NCI-H146 treated with DMSO at 0.1 percent for 48 hours (cell line): Measurements from ENCODE around the gene HSD11B1.
"Not testable (repeated sequence)": the region's sequence is repeated elsewhere in the genome, so short reads cannot be mapped to it uniquely, and the experiment has no call there.

Experiments
- DNase-seq: peaks from one replicate; lab custom pipeline; 2025; ENCODE audit not compliant: unreplicated experiment; lab: John Stamatoyannopoulos, UW

HSD11B1 gene

DNA sequence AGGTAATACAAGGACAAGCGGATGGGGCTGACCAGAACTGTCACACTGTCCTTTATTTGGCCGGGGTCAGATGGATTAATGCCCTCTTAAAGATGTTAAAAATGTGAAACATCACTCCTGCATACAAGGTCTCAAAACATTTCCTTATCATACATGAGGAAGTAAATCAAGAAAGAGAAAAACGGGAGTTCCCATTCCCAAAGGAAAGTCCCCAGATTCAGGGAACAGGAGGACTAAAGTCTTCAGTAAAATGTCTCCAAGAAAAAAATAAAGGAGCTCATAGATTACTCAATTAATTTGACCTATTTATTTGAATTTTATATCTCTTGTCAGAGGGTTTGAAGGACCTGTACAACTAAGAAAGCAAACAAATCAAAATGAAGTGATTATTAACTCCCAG is 13.4 kb upstream of the HSD11B1 start:
- no peak for DNase-seq

DNA sequence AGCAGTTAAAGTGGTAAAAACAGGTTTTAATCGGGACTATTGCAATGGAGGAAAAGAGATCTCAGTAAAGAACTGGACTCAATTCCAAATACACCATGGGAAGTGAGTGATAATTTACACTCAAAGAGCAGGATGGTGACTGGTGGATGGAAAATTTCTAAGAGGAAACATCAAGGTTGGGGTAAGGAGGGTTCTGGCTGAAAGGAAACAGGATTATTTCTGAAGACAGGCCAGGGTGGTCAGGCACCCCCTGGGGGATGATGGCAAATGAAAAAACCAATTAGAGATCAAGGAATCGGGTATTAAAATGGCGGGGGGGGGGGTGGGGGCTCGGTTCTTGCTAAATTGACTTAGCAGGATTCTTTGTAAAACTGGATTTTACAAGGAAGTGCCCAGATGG is 12.3 kb upstream of the HSD11B1 start:
- no peak for DNase-seq

DNA sequence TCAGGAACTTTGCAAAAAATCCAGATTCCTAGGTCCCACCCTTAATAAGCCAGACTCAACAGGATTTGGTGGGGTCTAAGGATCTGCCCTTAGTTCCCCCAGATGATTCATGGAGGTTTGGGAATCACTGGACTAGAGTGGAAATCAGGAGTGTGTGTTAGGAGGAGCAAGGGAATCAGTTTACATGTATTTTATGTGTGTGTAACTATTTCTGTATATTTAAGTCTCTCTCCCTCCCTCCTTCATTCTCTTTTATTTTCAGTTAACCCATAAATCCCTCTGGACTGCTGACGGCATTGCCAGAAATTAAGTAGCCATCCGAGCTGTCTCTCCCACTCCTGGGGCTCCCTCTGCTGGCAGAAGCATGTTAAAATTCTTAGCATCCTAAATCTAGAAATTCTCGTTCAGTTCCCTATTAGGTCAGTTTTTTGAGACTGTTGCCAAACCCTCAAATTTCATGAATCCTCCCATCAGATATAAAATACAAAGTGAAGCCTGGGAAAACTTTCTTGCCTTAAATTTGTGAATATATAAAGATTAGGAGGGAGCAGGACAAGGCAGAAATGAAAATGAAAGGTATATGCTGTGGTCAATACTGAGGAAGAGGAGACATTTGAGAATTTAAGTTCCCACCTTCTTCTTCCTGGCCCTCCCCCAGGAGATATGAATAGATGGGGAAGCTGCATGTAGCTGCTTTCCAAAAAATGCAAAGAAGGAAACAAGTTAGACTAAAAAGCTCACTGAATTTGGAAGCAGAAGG is 11.7 kb upstream of the HSD11B1 start:
- peak; percentile 22 for DNase-seq

DNA sequence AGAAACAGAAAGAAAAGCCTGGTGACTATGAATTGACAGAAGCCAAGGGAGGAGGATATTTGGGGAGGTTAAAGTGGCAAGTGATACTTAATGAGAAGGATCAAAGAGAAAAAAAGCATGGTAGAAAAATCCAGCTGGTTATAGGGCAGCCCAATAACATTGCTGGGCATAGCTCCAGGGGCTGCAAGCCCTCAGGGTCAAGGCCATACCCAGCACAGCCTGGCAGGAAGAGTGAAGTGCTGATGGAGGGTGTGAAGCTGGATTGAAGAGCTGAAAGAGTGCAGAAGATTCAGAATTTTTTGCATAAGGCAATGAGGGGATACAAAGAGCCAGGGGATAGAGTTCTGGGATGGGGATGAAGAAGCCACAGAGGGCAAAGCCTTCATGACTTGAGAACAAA is 8.0 kb upstream of the HSD11B1 start:
- no peak for DNase-seq

DNA sequence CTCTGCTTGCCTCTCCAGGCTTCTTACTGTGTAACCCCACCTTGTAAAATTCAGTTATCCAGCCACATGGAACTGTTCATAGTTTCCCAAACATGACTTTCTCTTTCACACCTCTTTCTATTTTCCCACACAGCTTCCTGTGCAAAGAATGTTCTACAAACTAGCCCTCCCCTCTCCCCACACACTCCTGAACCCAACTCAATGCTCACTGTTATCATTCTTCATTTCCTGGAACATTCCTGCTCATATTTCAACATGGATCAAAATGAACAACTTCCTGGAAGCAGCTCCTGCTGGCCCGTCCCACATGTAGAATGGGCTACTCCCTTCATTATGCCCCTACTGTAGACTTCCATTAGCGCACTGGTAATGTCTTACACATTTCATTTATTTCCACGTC is 7.5 kb upstream of the HSD11B1 start:
- DNase-seq: no peak

DNA sequence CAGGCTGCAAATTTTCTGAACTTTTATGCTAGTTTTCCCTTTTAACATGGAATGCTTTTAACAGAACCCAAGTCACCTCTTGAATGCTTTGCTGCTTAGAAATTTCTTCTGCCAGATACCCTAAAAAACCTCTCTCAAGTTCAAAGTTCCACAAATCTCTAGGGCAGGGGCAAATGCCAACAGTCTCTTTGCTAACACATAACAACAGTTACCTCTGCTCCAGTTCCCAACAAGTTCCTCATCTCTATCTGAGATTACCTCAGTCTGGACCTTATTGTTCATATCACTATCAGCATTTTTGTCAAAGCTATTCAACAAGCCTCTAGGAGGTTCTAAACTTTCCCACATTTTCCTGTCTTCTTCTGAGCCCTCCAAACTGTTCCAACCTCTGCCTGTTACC is 4.0 kb upstream of the HSD11B1 start:
- not testable (repeated sequence) for DNase-seq

DNA sequence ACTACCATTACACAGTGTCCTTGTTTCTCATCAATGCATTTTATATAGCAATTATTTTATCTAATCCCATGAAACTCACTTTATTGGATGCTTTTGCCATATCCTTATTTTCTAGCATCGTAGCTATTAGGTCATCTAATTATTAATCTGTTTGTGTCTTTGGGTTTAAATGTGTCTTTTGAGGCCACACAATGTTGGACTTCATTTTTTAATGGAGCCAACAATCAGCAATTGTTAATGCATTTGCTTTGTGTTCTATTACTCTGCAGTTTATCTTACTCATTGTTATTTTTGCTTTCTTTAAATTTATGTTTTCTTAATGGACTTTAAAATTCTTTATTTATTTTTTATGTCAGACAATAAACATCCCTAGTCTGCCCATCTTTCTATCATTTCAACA is 1.8 kb upstream of the HSD11B1 start:
- no peak for DNase-seq

DNA sequence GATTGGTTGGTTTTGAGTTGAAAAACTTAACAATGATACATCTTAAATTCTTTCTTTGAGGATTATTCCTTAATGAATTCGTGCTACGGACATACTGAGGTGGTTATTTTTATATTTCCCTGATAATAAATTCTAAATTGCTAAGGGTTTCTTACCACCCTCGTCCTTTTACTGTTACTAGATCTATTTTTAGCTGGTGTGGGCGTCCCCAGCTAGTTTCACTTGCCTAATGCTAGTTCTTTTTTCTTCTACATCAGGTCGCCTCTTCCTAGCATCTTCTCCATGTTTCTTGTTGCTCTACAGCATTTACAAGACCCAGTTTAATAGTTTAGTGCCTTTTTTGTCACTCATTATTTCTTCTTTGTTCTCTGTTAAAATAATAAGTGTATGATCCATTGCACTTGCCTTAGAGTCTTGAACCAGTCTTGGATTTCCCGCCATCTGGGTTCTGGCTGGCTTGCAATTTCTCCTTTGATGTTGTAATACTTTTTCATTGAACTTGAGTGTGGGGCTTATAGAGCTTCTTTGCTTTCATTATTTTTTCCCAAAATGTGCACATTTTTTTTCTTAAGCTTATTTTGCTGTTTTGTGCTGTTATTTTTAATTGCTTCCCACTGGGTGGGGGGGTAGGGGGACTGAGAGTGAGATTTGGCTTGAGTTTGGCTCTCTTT is 677 bp upstream of the HSD11B1 start:
- no peak for DNase-seq

DNA sequence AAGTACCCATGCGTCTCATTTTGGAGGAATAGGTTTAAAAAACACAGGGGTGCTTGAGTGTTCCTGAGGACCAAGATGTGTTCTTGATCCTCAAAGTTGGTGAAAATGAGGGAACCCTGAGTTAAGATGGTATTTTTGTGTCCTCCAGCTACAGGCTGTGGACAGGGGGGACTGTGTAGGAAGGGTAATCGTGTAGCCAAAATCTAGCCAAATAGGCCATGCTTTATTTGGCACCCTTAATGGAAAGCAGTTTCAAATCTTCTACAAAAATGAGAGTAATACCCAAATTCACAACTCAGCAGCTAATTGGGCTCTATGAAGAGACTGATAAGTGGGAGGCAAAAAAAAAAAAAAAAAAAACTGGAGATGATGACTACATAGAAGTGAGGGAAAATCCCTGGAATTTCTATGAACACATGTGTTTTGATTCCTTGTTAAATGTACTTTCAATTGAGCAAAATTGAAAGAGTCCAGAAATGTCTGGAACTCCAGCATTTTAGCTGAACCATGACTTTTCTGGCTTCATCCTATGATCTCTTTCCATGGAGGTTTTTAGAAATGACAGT is 470 bp downstream of the HSD11B1 start:
- no peak for DNase-seq

DNA sequence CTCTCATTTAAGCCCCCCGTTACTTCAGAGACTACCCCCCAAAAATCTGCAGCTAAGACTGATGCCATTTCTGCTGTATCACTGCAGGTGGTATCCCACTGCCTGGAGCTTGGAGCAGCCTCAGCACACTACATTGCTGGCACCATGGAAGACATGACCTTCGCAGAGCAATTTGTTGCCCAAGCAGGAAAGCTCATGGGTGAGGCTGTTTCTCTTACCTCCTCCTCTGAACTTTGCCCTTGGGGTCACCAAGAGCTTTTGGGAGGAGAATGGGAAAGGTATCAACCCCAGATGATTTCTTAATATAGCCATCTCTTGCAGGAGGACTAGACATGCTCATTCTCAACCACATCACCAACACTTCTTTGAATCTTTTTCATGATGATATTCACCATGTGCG is 2.0 kb downstream of the HSD11B1 start:
- no peak for DNase-seq

DNA sequence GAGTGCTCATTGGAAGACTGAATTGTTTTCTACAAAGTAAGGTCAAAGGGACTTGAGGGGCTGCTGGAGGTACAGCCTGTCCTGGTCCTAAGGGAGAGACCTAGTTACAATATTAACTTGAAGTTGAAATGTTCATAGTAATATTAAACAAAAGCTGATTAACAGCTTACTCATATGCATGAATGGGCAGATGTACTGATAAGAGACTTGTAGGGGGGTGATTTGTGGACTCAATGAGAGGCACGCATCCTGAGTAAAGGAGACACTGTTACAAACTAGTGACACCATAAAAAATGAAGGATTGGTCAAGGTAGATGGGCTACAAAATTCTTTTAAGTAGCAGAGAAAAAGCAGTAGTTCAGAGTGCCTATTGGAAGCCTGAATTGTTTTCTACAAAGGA is 2.7 kb downstream of the HSD11B1 start:
- DNase-seq: no peak

DNA sequence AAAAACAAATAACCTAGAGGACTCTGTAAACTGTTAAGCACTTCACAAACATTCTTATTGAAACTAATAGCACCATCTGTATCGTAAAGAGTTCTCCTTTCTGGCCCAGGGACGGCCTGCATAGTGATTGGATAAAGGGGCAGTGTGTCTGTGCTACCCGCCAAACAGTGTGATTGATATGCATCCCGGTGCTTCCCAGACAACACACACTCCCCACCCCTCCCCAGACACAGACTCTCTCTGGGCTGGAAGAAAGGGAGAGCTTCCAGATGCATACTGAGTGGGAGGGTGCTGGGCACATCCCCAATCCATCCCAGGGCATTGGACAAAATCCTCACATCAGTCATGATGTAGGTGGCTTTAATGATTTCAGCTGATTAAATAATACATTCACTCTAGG is 3.7 kb downstream of the HSD11B1 start:
- DNase-seq: no peak

DNA sequence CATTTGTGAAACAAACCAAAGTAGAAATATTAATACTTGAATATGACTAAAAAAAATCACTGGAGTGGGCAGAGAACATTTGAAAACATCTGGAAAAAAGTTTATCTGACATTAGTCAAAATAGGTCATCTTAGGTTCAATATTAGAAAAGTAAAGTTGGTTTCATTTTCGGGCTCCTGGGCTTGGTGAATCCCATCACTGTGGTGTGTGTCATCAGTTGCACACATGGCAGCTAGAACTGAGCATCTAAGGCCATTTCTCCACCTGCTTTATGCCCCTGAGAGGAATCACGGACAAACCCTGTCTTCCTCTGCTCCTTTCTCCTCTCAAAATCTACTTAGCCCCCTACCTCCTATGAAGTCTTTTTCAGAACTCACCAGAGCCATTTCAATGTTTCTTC is 5.4 kb downstream of the HSD11B1 start:
- DNase-seq: no peak

DNA sequence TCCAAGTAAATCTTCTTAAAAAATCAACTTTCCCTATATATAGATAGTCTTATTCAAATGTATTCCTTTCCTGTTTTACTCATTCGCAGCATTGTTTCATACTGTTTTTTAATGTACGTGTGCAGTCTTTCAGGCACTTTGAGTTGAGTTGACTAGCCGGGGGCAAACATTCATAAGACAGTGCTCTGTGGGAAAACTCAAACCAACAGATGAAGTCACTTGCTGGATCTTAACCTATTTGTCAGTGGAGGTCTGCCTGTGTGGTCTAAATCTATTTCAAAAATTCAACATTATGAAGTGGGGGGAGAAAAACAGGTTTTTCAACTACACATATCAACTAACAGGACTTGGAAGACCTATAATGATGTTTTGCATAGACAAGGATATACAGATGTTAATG is 6.2 kb downstream of the HSD11B1 start:
- no peak for DNase-seq

DNA sequence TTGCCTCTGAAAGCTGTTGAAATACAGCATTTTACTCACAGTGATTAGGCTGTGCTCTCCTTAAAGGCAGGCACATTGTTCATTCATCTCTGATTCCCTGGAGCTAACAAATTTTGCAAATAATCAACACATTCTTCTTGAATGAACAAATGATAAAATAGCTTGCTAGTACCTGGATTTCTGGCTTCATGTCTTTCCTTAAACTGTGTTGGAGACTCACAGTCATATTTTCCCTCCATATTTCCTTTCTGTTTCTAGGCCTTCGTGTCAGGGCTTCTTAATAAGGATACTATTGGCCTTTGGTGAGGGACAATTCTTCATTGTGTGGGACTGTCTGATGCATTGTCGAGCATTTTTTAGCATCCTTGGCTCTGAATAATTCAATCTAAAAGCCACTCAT is 9.7 kb downstream of the HSD11B1 start:
- no peak for DNase-seq

DNA sequence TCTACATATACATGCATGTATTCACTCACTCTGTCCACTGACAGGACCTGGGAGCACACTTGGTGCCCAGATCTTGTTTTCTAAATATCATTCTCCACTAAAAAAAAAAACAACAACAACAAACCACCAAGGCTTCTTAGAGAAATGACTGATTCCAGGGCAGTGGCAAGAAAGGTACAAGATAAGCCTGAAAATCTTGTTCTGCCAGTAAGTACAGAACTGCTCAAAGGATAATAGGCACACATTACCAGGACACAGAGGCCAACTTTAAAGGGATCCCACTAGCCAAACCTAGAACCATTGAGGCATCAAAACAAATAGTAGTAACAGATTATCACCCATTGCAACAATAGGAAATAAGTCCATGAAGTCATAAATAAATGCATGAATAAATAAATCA is 10.7 kb downstream of the HSD11B1 start:
- DNase-seq: no peak

DNA sequence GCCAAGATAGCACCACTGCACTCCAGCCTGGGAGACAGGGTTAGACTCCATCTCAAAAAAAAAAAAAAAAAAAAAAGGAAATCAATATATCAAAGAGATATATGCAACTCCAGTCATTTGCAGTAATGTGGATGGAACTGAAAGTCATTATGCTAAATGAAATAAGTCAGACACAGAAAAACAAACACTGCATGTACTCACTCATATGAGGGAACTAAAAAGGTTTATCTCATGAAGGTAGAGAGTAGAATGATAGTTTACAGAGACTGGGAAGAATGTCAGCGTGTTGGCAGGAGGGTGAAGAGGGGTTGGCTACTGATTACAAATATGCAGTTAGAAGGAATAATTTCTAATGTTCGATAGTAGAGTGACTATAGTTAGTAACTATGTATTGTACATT is 13.2 kb downstream of the HSD11B1 start:
- no peak for DNase-seq

DNA sequence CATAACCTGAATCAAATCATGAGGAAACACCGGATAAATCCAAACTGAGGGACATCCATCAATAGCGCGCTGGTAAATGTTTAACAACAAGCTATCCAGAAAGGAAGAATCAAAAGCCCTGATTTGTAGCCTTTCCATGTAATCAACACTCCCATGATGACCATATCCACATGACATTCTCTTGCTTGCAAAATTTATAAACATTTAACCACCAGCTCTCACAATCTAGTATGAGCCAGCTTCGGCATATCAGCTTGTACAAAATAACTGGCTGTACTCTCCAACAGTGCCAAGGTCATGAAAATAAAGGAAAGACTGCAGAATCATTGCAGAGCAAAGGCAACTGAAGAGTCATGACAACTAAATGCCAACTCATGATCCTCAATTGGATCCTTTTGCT is 15.7 kb downstream of the HSD11B1 start:
- no peak for DNase-seq

DNA sequence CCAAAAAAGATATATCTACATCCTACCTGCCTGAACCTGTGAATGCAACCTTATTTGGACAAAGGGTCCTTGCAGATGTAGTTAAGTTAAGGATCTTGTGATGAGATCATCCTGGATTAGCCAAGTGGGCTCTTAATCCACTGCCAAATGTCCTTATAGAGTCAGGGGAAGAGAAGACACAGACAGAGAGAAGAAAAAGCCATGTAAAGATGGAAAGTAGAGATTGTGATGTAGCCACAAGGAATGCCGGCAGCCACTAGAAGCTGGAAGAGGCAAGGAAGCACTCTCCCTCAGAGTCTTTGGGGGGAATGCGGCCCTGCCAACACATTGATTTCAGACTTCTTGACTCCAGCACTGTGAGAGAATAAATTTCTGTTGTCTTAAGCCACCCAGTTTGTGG is 16.2 kb downstream of the HSD11B1 start:
- DNase-seq: no peak

DNA sequence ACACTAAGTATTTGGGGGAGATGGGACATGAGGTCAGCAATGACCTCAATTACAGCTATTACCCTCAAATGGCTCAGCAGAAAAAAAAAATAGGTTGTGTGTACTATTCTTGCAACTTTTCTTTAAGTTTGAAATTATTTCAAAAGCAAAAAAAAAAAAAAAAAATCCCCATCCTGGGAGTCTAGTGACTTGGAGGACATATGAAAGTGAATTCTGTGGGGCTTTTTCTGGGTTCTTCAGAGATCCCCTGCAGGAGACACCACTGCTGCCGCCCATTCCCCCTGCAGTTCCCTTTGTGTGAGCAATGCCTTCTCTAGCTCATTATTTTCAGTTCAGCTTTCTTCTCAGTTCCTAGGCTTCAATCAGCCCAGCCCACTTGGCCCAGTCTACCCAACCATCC is 16.7 kb downstream of the HSD11B1 start:
- no peak for DNase-seq

DNA sequence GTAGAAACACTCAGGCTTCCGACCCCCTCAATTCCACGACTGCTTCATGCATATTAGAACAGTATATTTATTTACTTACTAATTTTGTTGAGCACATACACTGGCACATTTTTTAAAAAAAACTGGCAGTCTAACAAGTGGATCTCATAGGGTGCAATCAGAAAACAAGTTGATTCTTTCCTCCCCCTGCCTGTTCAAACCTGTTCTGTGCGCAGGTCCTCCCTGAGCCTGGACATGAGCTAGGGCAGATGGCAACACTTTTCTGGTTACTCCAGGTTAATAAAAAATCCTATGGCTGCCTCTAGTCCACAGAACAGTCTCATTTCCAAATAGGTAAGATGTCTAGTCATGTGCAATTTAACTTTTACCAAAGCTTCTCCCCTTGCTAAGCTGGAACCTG is 18.6 kb downstream of the HSD11B1 start:
- DNase-seq: no peak
